K562 (cell line): Measurements from ENCODE around the gene TAS2R20.

Source experiments
- CEBPG ChIP-seq, 3 experiments: fragments of 200-800 bp in 1 of 3; sonication (Bioruptor generic) in 1 of 3; sonication (generic) in 1 of 3; formaldehyde crosslinking in 1 of 3; IDR thresholded peaks in 2 of 3; conservative IDR thresholded peaks in 1 of 3; 2 replicates each; pipeline versions ENCODE4 v1.6.1 to v1.8.0; 2016 to 2022; ENCODE audit warnings: missing compliant biosample characterization in 2 of 3, missing genetic modification characterization in 2 of 3, mild to moderate bottlenecking in 1 of 3, missing genetic modification reagents in 1 of 3
- CREB1 ChIP-seq, 2 experiments: sonication (generic) in 1 of 2; formaldehyde crosslinking in 1 of 2; IDR thresholded peaks; 2 replicates each; pipeline versions ENCODE4 v1.6.1 to v1.8.0; 2012 to 2022; ENCODE audit warnings: inconsistent platforms in 1 of 2, mild to moderate bottlenecking in 1 of 2, missing genetic modification reagents in 1 of 2, moderate library complexity in 1 of 2
- ELF4 ChIP-seq: fragments of 450-650 bp; formaldehyde crosslinking; IDR thresholded peaks from 2 replicates; pipeline ENCODE4 v1.4.0; 2022; ENCODE audit warnings: missing genetic modification characterization
- KLF16 ChIP-seq: IDR thresholded peaks from 2 replicates; pipeline ENCODE4 v1.6.1; 2016; ENCODE audit warnings: antibody characterized with exemption
- POLR2A ChIP-seq: fragments of 450-650 bp; conservative IDR thresholded peaks from 2 replicates; pipeline ENCODE4 v1.6.1; 2016
- ZBTB7A ChIP-seq: IDR thresholded peaks from 2 replicates; pipeline ENCODE4 v1.6.1; 2011; ENCODE audit warnings: low read depth, mild to moderate bottlenecking, low read length, moderate library complexity, borderline replicate concordance; ENCODE audit not compliant: control insufficient read depth

GRCh38 chr12:11007608-11008007, 9.5 kb upstream of the TAS2R20 start:
- no peak for TF ChIP-seq KLF16
- no peak for TF ChIP-seq ZBTB7A
- no peak for TF ChIP-seq CREB1 (IDR thresholded peaks at IDR 0.05)
- TF ChIP-seq CREB1 (CRISPR knock-in tag; IDR thresholded peaks at IDR 0.05) = no peak
- TF ChIP-seq ELF4 (CRISPR knock-in tag) = no peak
- no peak for TF ChIP-seq POLR2A
- TF ChIP-seq CEBPG (CRISPR knock-in tag; IDR thresholded peaks at IDR 0.05) = no peak
- TF ChIP-seq CEBPG (tag; conservative IDR thresholded peaks at IDR 0.05 in 1 of 2, IDR thresholded peaks at IDR 0.05 in 1 of 2) = no peak
